ENCODE data around the gene ZNF649. TPM values are rescaled to one million over a fixed set of nuclear protein-coding genes. Genes with fewer than 3 reads are reported as not detected.

ZNF649 gene
- total and polyA plus RNA-seq, 2 donors from 2014 or later = 4.9 to 16.2 TPM

DNA sequence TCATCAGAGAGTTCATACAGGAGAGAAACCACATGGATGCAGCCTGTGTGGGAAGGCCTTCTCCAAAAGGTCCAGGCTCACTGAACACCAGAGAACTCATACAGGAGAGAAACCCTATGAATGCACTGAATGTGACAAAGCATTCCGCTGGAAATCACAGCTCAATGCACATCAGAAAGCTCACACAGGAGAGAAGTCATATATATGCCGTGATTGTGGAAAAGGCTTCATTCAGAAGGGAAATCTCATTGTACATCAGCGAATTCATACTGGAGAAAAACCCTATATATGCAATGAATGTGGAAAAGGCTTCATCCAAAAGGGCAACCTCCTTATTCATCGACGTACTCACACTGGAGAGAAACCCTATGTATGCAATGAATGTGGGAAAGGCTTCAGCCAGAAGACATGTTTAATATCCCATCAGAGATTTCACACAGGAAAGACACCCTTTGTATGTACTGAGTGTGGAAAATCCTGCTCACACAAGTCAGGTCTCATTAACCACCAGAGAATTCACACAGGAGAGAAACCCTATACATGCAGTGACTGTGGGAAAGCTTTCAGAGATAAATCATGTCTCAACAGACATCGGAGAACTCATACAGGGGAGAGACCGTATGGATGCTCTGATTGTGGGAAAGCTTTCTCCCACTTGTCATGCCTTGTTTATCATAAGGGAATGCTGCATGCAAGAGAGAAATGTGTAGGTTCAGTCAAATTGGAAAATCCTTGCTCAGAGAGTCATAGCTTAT lies 40.2 kb upstream of the ZNF649 start:
- FAIRE-seq (no peak), DNase-seq (no peak)
- Histone ChIP-seq H3K36me3 (ENCODE audit: control insufficient read depth in 2 of 3, insufficient read depth in 3 of 3, low read length in 3 of 3) (peaks cover 47 to 55% (median 48%) of the 10 kb centered on the region in 3 donors), H3K4me3 (ENCODE audit: low read length in 3 of 3) (peak overlapping the region in 2 of 3 donors; percentile 36 to 38), H3K9me3 (ENCODE audit: control insufficient read depth in 2 of 3, insufficient read depth in 1 of 3, low read length in 3 of 3) (peaks cover 25 to 83% (median 35%) of the 10 kb centered on the region in 3 donors), H3K9ac (ENCODE audit: low read length in 3 of 3) (no peak overlapping the region), H3K27ac (ENCODE audit: low read depth in 2 of 2, low read length in 2 of 2) (no peak overlapping the region), H3K27me3 (ENCODE audit: control insufficient read depth, insufficient read depth, low read length) (no peaks in the 10 kb centered on the region), H3K4me1 (ENCODE audit: control insufficient read depth in 2 of 3, insufficient read depth in 2 of 3, low read depth in 1 of 3, low read length in 3 of 3) (no peaks in the 10 kb centered on the region)
- TF ChIP-seq, protein P1, sequence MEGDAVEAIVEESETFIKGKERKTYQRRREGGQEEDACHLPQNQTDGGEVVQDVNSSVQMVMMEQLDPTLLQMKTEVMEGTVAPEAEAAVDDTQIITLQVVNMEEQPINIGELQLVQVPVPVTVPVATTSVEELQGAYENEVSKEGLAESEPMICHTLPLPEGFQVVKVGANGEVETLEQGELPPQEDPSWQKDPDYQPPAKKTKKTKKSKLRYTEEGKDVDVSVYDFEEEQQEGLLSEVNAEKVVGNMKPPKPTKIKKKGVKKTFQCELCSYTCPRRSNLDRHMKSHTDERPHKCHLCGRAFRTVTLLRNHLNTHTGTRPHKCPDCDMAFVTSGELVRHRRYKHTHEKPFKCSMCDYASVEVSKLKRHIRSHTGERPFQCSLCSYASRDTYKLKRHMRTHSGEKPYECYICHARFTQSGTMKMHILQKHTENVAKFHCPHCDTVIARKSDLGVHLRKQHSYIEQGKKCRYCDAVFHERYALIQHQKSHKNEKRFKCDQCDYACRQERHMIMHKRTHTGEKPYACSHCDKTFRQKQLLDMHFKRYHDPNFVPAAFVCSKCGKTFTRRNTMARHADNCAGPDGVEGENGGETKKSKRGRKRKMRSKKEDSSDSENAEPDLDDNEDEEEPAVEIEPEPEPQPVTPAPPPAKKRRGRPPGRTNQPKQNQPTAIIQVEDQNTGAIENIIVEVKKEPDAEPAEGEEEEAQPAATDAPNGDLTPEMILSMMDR (IDR thresholded peaks at IDR 0.05; ENCODE audit: borderline replicate concordance, extremely low read depth, insufficient read depth) = no peak
- intact Hi-C loops (cut with DNase I) = no loop called here

- Histone ChIP-seq H3K9me3 (ENCODE audit: control insufficient read depth in 2 of 3, insufficient read depth in 1 of 3, low read length in 3 of 3) (peaks cover 10 to 37% (median 17%) of the 10 kb centered on the region in 3 donors), H3K27ac (ENCODE audit: low read depth in 2 of 2, low read length in 2 of 2) (no peak overlapping the region), H3K9ac (ENCODE audit: low read length in 3 of 3) (no peak overlapping the region), H3K27me3 (ENCODE audit: control insufficient read depth, insufficient read depth, low read length) (no peaks in the 10 kb centered on the region), H3K36me3 (ENCODE audit: control insufficient read depth in 2 of 3, insufficient read depth in 3 of 3, low read length in 3 of 3) (peaks cover 41 to 69% (median 57%) of the 10 kb centered on the region in 3 donors), H3K4me3 (ENCODE audit: low read length in 3 of 3) (no peak overlapping the region), H3K4me1 (ENCODE audit: control insufficient read depth in 2 of 3, insufficient read depth in 2 of 3, low read depth in 1 of 3, low read length in 3 of 3) (no peaks in the 10 kb centered on the region)
- TF ChIP-seq, protein P1 (IDR thresholded peaks at IDR 0.05; ENCODE audit: borderline replicate concordance, extremely low read depth, insufficient read depth) = no peak
- intact Hi-C loops (cut with DNase I) = no loop called here
- no peak for DNase-seq
- FAIRE-seq = no peak
Observed at GRCh38 chr19:51938936-51939335, 34.1 kb upstream of the ZNF649 start.

GRCh38 chr19:51931921-51932320 lies 27.1 kb upstream of the ZNF649 start:
- Histone ChIP-seq H3K4me1 (ENCODE audit: control insufficient read depth in 2 of 3, insufficient read depth in 2 of 3, low read depth in 1 of 3, low read length in 3 of 3) (peaks cover 0 to 4% (median 0%) of the 10 kb centered on the region in 3 donors), H3K4me3 (ENCODE audit: low read length in 3 of 3) (no peak overlapping the region), H3K27ac (ENCODE audit: low read depth in 2 of 2, low read length in 2 of 2) (no peak overlapping the region), H3K27me3 (ENCODE audit: control insufficient read depth, insufficient read depth, low read length) (no peaks in the 10 kb centered on the region), H3K36me3 (ENCODE audit: control insufficient read depth in 2 of 3, insufficient read depth in 3 of 3, low read length in 3 of 3) (peaks cover 6 to 24% (median 21%) of the 10 kb centered on the region in 3 donors), H3K9me3 (ENCODE audit: control insufficient read depth in 2 of 3, insufficient read depth in 1 of 3, low read length in 3 of 3) (no peaks in the 10 kb centered on the region), H3K9ac (ENCODE audit: low read length in 3 of 3) (no peak overlapping the region)
- intact Hi-C loops (cut with DNase I) = no loop called here
- FAIRE-seq (no peak), DNase-seq (no peak)
- TF ChIP-seq, protein P1 (IDR thresholded peaks at IDR 0.05; ENCODE audit: borderline replicate concordance, extremely low read depth, insufficient read depth) = no peak
